Amniotic stem cell (primary cell): Measurements from ENCODE around the gene PCP2.

Experiments used
- DNase-seq: peaks from one replicate; lab custom pipeline; 2025; lab: John Stamatoyannopoulos, UW

PCP2 gene

DNA sequence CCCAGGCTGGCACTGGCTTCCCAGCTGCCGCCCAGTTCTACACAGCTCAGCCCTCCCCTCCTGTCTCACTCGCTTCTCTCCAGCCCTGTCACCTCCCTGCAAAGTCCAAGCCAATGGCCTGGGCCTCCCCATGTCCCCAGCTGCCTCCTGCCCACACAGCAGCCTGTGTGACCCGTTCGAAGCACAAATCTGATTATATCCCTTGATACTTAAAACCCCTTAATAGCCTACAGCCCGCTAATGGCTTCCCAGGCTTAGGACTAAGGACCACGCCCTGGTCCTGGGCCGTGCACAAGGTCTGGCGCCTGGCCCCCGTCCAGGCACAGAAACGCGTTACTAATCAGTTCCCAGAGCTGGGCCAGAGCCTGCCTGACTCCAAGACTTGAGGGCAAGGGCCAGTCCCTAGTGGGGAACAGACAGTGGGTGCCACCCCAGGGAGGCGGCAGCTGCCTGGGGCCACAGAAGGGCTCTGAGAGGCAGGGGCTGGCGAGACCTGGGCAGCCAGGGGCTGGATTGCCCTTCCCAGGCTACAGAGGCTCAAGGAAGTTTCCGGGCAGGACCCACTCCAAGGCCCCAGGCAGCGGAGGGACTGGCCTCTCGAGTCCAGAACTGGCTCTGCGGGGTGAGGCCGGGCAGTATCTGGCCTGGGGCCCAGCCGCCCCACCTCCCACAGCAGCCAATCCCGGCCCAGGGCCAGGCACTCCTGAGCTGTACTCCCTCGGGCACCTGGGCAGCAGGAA lies 14.6 kb downstream of the PCP2 start:
- DNase-seq = no peak

- DNase-seq = no peak
These were observed 15.2 kb downstream of the PCP2 start for GRCh38 chr19:7618348-7618747.

DNA sequence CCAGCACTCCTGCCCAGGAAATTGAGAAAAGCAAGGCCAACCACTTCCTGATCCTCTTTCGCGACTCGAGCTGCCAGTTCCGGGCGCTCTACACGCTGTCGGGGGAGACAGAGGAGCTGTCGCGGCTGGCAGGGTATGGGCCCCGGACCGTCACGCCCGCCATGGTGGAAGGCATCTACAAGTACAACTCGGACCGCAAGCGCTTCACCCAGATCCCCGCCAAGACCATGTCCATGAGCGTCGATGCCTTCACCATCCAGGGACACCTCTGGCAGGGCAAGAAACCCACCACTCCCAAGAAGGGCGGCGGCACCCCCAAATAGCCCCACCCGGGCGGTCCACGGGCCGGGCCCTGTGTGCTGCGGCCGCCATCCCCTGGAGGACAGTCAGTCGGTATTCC lies 15.8 kb downstream of the PCP2 start:
- no peak for DNase-seq

DNA sequence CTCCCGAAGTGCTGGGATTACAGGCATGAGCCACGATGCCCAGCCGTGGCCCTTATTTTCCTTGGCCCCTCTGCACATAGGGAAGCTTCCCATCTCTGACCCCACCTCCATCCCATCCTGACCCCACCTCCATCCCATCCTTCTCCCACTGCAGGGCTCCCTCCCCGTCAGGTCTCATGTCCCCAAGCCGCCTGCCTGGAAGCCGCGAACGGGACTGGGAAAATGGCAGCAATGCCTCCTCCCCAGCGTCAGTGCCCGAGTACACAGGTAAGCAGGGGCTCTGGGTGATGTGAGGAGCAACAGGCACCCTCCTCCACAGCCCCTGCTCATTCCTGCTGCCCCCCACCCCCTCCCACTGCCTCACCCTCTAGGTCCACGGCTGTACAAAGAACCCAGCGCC lies 16.3 kb downstream of the PCP2 start:
- no peak for DNase-seq

GRCh38 chr19:7614859-7615741 lies 18.4 kb downstream of the PCP2 start:
- no peak for DNase-seq

GRCh38 chr19:7612282-7613274 lies 20.9 kb downstream of the PCP2 start:
- no peak for DNase-seq

DNA sequence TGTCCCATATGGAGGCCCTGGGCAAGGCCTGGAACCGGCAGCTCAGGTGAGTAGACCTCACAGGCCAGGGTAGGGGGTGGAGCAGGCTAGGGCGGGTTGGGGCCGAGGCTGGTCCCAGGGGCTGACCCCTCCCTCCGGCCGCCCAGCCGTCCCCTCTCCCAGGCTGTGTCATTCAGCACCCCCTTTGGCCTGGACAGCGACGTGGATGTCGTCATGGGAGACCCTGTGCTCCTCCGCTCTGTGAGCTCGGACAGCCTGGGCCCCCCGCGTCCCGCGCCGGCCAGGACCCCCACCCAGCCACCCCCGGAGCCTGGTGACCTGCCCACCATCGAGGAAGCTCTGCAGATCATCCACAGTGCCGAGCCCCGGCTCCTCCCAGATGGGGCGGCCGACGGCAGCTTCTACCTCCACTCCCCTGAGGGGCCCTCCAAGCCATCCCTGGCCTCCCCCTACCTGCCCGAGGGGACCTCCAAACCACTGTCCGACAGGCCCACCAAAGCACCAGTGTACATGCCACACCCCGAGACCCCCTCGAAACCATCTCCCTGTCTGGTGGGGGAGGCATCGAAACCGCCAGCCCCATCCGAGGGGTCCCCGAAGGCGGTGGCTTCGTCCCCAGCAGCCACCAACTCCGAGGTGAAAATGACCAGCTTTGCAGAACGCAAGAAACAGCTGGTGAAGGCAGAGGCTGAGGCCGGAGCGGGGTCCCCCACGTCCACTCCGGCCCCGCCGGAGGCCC lies 21.8 kb downstream of the PCP2 start:
- DNase-seq = no peak

DNA sequence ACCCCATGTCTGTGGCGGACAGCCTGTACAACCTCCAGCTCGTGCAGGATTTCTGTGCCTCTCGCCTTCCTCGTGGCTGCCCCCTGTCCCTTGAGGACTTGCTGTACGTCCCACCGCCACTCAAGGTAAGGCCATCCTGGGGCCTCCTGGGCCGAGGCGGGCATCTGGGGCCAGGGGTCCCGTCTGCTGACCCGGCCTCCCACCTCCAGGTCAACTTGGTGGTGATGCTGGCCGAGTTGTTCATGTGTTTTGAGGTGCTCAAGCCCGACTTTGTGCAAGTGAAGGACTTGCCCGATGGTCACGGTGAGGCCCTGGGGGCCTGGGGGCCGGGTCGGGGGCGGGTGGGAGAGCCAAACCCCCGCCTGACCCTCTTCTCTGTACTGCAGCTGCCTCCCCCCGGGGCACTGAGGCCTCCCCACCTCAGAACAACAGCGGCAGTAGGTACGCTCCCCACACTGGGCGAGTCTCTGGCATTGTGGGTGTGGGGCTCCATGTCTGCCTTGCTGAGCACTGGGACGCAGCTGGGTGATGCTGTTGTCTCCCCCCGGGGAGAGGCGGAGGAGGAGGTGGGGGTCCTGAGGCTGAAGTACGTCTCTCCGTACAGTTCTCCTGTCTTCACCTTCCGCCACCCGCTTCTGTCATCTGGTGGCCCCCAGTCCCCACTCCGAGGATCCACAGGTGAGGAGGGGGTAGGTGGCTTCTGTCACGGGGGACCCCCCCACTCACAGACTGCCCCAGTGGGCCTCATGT lies 22.9 kb downstream of the PCP2 start:
- DNase-seq = no peak

DNA sequence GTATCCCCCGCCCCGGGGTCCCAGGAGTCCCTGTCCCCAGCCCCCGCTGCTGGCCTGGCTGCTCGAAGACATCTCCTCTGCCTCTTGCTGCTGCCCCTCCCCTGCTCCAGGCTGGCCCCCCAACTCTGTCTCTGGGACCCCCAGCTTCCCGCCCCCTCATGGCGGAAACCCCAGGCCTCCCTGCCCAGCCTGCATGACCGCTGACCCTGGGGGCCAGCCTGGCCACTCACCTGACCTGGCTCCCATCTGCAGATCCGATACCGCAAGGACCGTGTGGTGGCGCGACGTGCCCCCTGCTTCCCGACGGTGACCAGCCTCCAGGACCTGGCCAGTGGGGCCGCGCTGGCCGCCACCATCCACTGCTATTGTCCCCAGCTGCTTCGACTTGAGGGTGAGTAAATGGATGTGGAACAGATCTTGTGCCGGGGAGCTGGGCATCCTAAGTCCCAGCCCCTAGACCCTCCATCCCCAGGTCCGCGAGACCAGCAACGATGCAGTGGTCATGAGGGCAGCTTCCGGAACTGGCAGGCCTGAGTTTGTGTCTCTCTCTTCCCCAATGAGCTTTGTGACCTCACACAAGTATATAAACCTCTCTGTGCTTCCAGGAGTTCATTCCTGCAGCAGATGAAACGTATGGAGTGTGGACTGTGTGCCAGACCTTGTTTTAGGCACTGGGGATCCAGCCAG lies 25.5 kb downstream of the PCP2 start:
- DNase-seq = no peak

- DNase-seq = no peak
These were observed 26.2 kb downstream of the PCP2 start for GRCh38 chr19:7607212-7607873.

GRCh38 chr19:7606289-7606688 lies 27.2 kb downstream of the PCP2 start:
- no peak for DNase-seq

DNA sequence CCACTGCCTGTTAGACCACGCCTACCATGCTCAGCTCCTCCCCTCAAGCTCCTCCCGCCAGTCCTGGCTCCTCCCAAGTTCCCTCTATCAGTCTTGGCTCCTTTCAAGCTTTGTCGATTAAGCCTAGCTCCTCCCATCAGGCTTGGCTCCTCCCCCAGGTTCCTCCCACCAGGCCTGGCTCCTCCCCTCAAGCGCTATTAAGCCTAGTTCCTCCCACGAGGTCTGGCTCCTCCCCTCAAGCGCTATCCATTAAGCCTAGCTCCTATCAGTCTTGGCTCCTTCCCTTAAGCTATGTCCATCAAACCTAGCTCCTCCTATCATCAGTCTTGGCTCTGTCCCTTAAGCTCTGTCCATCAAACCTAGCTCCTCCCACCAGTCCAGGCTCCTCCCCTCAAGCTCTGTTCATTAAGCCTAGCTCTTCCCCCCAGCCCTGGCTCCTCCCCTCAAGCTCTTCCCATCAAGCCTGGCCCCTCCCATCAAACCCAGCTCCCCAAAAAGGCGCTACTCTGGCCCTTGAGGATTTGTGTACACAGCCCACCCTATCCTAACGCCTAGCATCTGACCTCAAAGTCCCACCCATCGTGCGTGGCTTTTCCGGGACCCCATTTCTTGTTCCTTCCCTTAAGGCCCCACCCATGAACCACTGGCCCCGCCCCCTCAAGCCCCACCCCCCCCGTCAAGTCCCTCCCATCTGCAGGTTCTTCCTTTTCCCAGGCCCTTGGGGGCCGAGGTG lies 27.9 kb downstream of the PCP2 start:
- no peak for DNase-seq

- no peak for DNase-seq
These were observed 29.6 kb downstream of the PCP2 start for GRCh38 chr19:7603919-7604318.

- DNase-seq = no peak
These were observed 30.5 kb downstream of the PCP2 start for GRCh38 chr19:7602935-7603497.

GRCh38 chr19:7602240-7602934 lies 31.1 kb downstream of the PCP2 start:
- DNase-seq = no peak

- DNase-seq = no peak
These were observed 32.8 kb downstream of the PCP2 start for GRCh38 chr19:7600721-7601120.

DNA sequence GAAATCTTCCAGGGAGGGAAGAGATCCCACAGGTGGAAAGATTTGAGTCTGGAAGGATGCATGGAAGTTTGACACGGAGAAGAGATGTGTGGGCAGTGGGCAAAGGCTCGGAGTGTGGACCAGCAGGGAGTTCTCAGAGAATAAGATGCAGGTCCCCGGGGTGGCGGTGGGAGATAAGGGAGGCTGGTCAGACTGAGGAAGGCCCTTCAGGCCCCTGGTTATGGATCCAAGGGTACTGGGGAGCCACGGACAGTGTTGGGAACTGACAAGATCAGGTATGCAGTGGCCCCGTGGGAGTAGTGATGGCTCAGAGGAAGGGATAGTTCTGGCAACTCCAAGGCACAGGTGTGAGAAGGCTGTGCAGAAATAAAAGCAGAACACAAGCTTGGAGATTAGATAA lies 35.3 kb downstream of the PCP2 start:
- DNase-seq = no peak

- DNase-seq = no peak
These were observed 35.8 kb downstream of the PCP2 start for GRCh38 chr19:7597689-7598088.
